ENCODE measurements around the gene CUL3. TPM values are rescaled to one million over a fixed set of nuclear protein-coding genes. Genes with fewer than 3 reads are reported as not detected.
A peak's percentile ranks its signal among the peaks of the same experiment; 100 is the strongest.
"Not testable (repeated sequence)": the region's sequence is repeated elsewhere in the genome, so short reads cannot be mapped to it uniquely, and the experiment has no call there.

The CUL3 gene
- total RNA-seq, 1 experiment from 2014 or later: 114 TPM

GRCh38 chr2:224584111-224584784 is 915 bp downstream of the CUL3 start:
- Histone ChIP-seq H3K27me3 (ENCODE audit: insufficient read depth, low read length) (no peaks in the 10 kb centered on the region), H3K27ac (ENCODE audit: insufficient read length, low read depth, low read length) (no peak overlapping the region), H3K9ac (ENCODE audit: extremely low read depth, insufficient read length, low read length) (peak overlapping the region; percentile 83), H2BK12ac (ENCODE audit: insufficient read length, low read depth, low read length) (no peak overlapping the region), H3K18ac (ENCODE audit: insufficient read length, low read depth, low read length) (no peak overlapping the region), H2BK5ac (ENCODE audit: insufficient read length, low read length) (no peak overlapping the region), H3K4me1 (ENCODE audit: insufficient read depth, low read length) (peaks cover 4% of the 10 kb centered on the region; the same call in 1 of the 2 replicates), H3K4me2 (ENCODE audit: insufficient read depth, insufficient read length, low read length) (peak overlapping the region; percentile 80), H3K4ac (ENCODE audit: low read depth, low read length) (no peak overlapping the region), H3K79me1 (ENCODE audit: insufficient read depth, low read depth, low read length, poor library complexity, severe bottlenecking) (peaks cover 2% of the 10 kb centered on the region), H2BK20ac (ENCODE audit: low read depth, low read length, poor library complexity, severe bottlenecking) (no peak overlapping the region), H3K9me3 (ENCODE audit: control insufficient read depth, low read depth, low read length) (no peaks in the 10 kb centered on the region), H3K23me2 (ENCODE audit: insufficient read length, low read depth, low read length, poor library complexity, severe bottlenecking) (peaks cover 5% of the 10 kb centered on the region), H4K8ac (replicated peaks; ENCODE audit: insufficient read length, low read depth, low read length) (no peak overlapping the region), H3K79me2 (ENCODE audit: insufficient read depth, low read length) (peaks cover 36% of the 10 kb centered on the region), H3T11ph (ENCODE audit: low read length) (no peak overlapping the region), H3K56ac (ENCODE audit: insufficient read length, low read depth, low read length) (no peak overlapping the region), H3K23ac (ENCODE audit: insufficient read length, low read depth, low read length) (no peak overlapping the region), H4K5ac (ENCODE audit: insufficient read length, low read depth, low read length) (no peak overlapping the region), H4K91ac (ENCODE audit: insufficient read length, low read depth, low read length) (no peak overlapping the region), H2BK120ac (ENCODE audit: low read depth, low read length, poor library complexity, severe bottlenecking) (no peak overlapping the region), H4K20me1 (ENCODE audit: control insufficient read depth, insufficient read depth, insufficient read length) (no peaks in the 10 kb centered on the region), H2BK15ac (ENCODE audit: low read depth, low read length) (no peak overlapping the region), H3K14ac (ENCODE audit: insufficient read depth, low read length) (peak overlapping the region; percentile 59; the same call in 1 of the 2 replicates), H2AFZ (ENCODE audit: low read length) (no peak overlapping the region), H2AK5ac (ENCODE audit: insufficient read length, low read length) (no peak overlapping the region)
- Mint-ChIP-seq H3K36me3 (ENCODE audit: insufficient read depth in 1 of 3, low read depth in 3 of 3) (peaks cover 6 to 15% (median 9%) of the 10 kb centered on the region in 3 experiments; a peak in 6 of 7 replicates), H3K4me3 (peak overlapping the region; percentile 96 to 99), H3K4me1 (peaks cover 40 to 45% of the 10 kb centered on the region in 2 experiments), H3K9me3 (no peaks in the 10 kb centered on the region), H3K27ac (peak overlapping the region; percentile 79 to 97 (median 91); a peak in 6 of 7 replicates), H3K27me3 (ENCODE audit: low read depth) (no peaks in the 10 kb centered on the region)
- DNase-seq: no peak
- no peak for TF ChIP-seq CTCF (conservative IDR thresholded peaks at IDR 0.05)
- WGBS (ENCODE audit: extremely low coverage, insufficient read length, low lambda C conversion rate): no CpG with 5 or more reads among the region's 50 CpGs

- H3K27me3 Mint-ChIP-seq (ENCODE audit: low read depth); DNase-seq; H3K4ac ChIP-seq (ENCODE audit: low read depth, low read length); H3K9me3 ChIP-seq (ENCODE audit: control insufficient read depth, low read depth, low read length); H3K4me1 ChIP-seq (ENCODE audit: insufficient read depth, low read length); H3K56ac ChIP-seq (ENCODE audit: insufficient read length, low read depth, low read length); H3K23ac ChIP-seq (ENCODE audit: insufficient read length, low read depth, low read length); H2AK5ac ChIP-seq (ENCODE audit: insufficient read length, low read length); H2AFZ ChIP-seq (ENCODE audit: low read length); H3K18ac ChIP-seq (ENCODE audit: insufficient read length, low read depth, low read length); H3K9ac ChIP-seq (ENCODE audit: extremely low read depth, insufficient read length, low read length); H3K27ac ChIP-seq (ENCODE audit: insufficient read length, low read depth, low read length); H2BK120ac ChIP-seq (ENCODE audit: low read depth, low read length, poor library complexity, severe bottlenecking); H3K23me2 ChIP-seq (ENCODE audit: insufficient read length, low read depth, low read length, poor library complexity, severe bottlenecking); H3K14ac ChIP-seq (ENCODE audit: insufficient read depth, low read length); H3K27ac Mint-ChIP-seq; H4K5ac ChIP-seq (ENCODE audit: insufficient read length, low read depth, low read length); H2BK12ac ChIP-seq (ENCODE audit: insufficient read length, low read depth, low read length); H2BK20ac ChIP-seq (ENCODE audit: low read depth, low read length, poor library complexity, severe bottlenecking); H4K91ac ChIP-seq (ENCODE audit: insufficient read length, low read depth, low read length); H4K20me1 ChIP-seq (ENCODE audit: control insufficient read depth, insufficient read depth, insufficient read length); H4K8ac ChIP-seq (replicated peaks; ENCODE audit: insufficient read length, low read depth, low read length); H3K9me3 Mint-ChIP-seq; H3K27me3 ChIP-seq (ENCODE audit: insufficient read depth, low read length); H3K79me1 ChIP-seq (ENCODE audit: insufficient read depth, low read depth, low read length, poor library complexity, severe bottlenecking); H3T11ph ChIP-seq (ENCODE audit: low read length); H2BK5ac ChIP-seq (ENCODE audit: insufficient read length, low read length); H2BK15ac ChIP-seq (ENCODE audit: low read depth, low read length): not testable (repeated sequence)
- H3K4me2 ChIP-seq (ENCODE audit: insufficient read depth, insufficient read length, low read length): peak overlapping the region; percentile 34
- H3K4me1 Mint-ChIP-seq: peaks cover 38 to 40% of the 10 kb centered on the region in 2 experiments
- no CpG with 5 or more reads among the region's 14 CpGs for WGBS (ENCODE audit: extremely low coverage, insufficient read length, low lambda C conversion rate)
- peaks cover 36% of the 10 kb centered on the region for H3K79me2 ChIP-seq (ENCODE audit: insufficient read depth, low read length)
- H3K4me3 Mint-ChIP-seq: peak overlapping the region; percentile 96 to 99
- H3K36me3 Mint-ChIP-seq (ENCODE audit: insufficient read depth in 1 of 3, low read depth in 3 of 3): peaks cover 6 to 15% (median 9%) of the 10 kb centered on the region in 3 experiments; a peak in 6 of 7 replicates
Observed at GRCh38 chr2:224583033-224583432, 2.1 kb downstream of the CUL3 start.

Measured in H9 (cell line).